Activated effector memory CD4-positive, alpha-beta T cell treated with anti-CD3 and anti-CD28 coated beads, Interleukin-2, amount 50 U/mL, for 16 hours (primary cell): ENCODE data around the gene NDUFAF5.
A peak's percentile ranks its signal among the peaks of the same experiment; 100 is the strongest.
"Not testable (repeated sequence)": the region's sequence is repeated elsewhere in the genome, so short reads cannot be mapped to it uniquely, and the experiment has no call there.

Experiments
- DNase-seq: peaks from one replicate; pipeline ENCODE4 v3.0.0-alpha.2; 2020

NDUFAF5 gene

GRCh38 chr20:13784893-13785715 lies at the start of gene NDUFAF5, which contains the start of gene ESF1:
Gene NDUFAF5, plus strand, starts transcription at chr20:13785028. Its CDS starts 41 bp downstream, at chr20:13785069.
Gene ESF1, minus strand, starts transcription at chr20:13784919. Its CDS starts 1,779 bp downstream, at chr20:13783140.
- peak; percentile 97 for DNase-seq

- no peak for DNase-seq
These were observed 49.0 kb upstream of the NDUFAF5 start for GRCh38 chr20:13735826-13736225.

- DNase-seq: no peak
These were observed 48.2 kb upstream of the NDUFAF5 start for GRCh38 chr20:13736436-13737191.

GRCh38 chr20:13738187-13738586 lies 46.6 kb upstream of the NDUFAF5 start:
- not testable (repeated sequence) for DNase-seq

GRCh38 chr20:13739731-13740649 lies 44.8 kb upstream of the NDUFAF5 start:
- DNase-seq: no peak

- no peak for DNase-seq
These were observed 42.9 kb upstream of the NDUFAF5 start for GRCh38 chr20:13741879-13742278.

GRCh38 chr20:13744352-13744751 lies 40.5 kb upstream of the NDUFAF5 start:
- DNase-seq: no peak

GRCh38 chr20:13745784-13746183 lies 39.0 kb upstream of the NDUFAF5 start:
- DNase-seq: no peak

- no peak for DNase-seq
These were observed 35.0 kb upstream of the NDUFAF5 start for GRCh38 chr20:13749811-13750210.

GRCh38 chr20:13753436-13754036 lies 31.3 kb upstream of the NDUFAF5 start:
- no peak for DNase-seq

- no peak for DNase-seq
These were observed 29.0 kb upstream of the NDUFAF5 start for GRCh38 chr20:13755809-13756208.

- DNase-seq: no peak
These were observed 28.3 kb upstream of the NDUFAF5 start for GRCh38 chr20:13756551-13756950.

GRCh38 chr20:13758884-13759283 lies 25.9 kb upstream of the NDUFAF5 start:
- DNase-seq: no peak

GRCh38 chr20:13760451-13760946 lies 24.3 kb upstream of the NDUFAF5 start:
- not testable (repeated sequence) for DNase-seq

GRCh38 chr20:13765299-13765698 lies 19.5 kb upstream of the NDUFAF5 start:
- DNase-seq: no peak

GRCh38 chr20:13765868-13766416 lies 18.9 kb upstream of the NDUFAF5 start:
- no peak for DNase-seq

GRCh38 chr20:13770141-13770540 lies 14.7 kb upstream of the NDUFAF5 start:
- DNase-seq: no peak

- DNase-seq: no peak
These were observed 12.9 kb upstream of the NDUFAF5 start for GRCh38 chr20:13771853-13772453.

- no peak for DNase-seq
These were observed 12.3 kb upstream of the NDUFAF5 start for GRCh38 chr20:13772529-13772928.

- DNase-seq: no peak
These were observed 9.0 kb upstream of the NDUFAF5 start for GRCh38 chr20:13775867-13776266.

GRCh38 chr20:13777171-13777601 lies 7.6 kb upstream of the NDUFAF5 start:
- no peak for DNase-seq
